CD4-positive, alpha-beta T cell treated with Interleukin-17A for 4 hours (primary cell): ENCODE results near the gene DEPDC1B.
A peak's percentile ranks its signal among the peaks of the same experiment; 100 is the strongest.
"Not testable (repeated sequence)": the region's sequence is repeated elsewhere in the genome, so short reads cannot be mapped to it uniquely, and the experiment has no call there.

ENCODE experiments used
- DNase-seq: peaks from one replicate; pipeline ENCODE4 v3.0.0-alpha.2; 2020; ENCODE audit warnings: mixed read lengths

The DEPDC1B gene

DNA sequence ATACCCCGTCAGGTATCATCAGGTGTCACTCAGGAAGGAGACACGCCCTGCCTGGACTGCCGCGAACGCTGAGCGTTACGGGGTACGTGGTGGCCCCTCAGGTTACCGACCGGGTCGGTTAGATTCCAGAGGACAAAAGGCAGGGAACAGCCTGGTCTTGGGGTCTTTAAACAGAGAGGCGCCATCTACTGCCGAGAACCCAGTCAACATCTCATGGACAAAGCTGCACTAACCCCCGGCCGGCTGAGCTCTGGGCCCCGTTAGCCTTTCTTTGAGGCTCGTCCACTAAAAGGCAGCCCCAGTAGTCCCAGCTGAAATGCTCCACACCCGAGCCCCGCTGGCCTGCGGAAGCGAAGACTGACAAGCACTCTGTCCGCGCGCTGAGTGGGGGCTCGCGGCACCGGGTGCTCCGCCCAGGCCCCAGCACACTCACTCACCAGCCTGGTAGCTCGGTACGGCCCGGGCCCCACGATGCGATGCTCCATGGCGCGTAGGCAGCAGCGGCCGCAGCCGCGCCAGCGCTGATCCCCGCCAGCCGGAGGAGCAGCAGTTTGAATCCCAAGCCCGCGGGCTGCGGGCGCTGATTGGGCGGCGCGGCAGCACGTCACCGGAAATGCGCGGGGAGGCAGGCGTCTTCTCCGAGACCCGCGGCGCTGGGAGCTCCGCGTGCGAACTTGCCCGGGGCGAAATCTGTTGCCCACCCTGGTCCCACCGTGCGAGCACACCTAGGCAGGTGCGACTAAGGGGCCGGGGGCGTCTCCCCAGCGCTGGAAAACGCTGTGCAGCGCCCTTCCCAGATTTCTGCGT lies at the start of gene DEPDC1B:
DEPDC1B (minus strand) TSS at position 558 of the 807 bp plus-strand sequence; CDS start at position 485, 73 bp downstream.
- DNase-seq: peak; percentile 84

DNA sequence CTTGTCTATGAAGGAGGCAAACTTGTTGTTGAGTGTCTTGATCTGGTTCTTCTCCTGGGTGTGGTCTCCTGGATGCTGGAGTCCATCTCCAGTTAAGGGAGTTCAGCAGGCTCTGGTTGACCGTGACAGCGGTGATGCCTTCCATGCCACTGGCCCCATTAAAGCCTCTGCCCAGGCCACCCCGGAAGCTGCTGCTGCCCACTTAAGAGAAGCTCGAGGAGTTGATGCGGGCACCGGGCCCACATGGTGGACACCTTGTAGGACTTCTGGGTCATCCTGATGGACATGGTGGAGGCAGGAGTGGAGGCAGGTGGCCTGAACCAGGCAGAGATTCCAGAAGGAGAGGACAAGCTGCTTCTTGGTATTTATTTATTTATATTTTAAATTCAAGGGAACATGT lies 44.7 kb upstream of the DEPDC1B start:
- DNase-seq: no peak

GRCh38 chr5:60743511-60744314 lies 43.7 kb upstream of the DEPDC1B start:
- no peak for DNase-seq

DNA sequence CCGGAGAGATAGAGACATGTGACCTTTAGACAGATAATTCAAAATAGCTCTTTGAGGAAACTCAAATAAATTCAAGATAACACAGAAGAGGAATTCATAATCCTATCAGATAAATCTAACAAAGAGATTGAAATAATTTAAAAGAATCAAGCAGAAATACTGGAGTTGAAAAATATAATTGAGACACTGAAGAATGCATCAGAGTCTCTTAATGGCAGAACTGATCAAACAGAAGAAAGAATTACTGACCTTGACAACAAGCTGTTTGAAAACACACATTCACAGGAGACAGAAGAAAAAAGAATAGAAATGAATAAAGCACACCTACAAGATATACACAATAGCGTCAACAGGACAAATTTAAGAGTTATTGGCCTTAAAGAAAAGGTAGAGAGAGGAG lies 40.4 kb upstream of the DEPDC1B start:
- no peak for DNase-seq

- no peak for DNase-seq
Observed at GRCh38 chr5:60738933-60739332, 39.0 kb upstream of the DEPDC1B start.

GRCh38 chr5:60738461-60738860 lies 38.5 kb upstream of the DEPDC1B start:
- DNase-seq: no peak

- DNase-seq: not testable (repeated sequence)
Observed at GRCh38 chr5:60730858-60731257, 30.9 kb upstream of the DEPDC1B start.

DNA sequence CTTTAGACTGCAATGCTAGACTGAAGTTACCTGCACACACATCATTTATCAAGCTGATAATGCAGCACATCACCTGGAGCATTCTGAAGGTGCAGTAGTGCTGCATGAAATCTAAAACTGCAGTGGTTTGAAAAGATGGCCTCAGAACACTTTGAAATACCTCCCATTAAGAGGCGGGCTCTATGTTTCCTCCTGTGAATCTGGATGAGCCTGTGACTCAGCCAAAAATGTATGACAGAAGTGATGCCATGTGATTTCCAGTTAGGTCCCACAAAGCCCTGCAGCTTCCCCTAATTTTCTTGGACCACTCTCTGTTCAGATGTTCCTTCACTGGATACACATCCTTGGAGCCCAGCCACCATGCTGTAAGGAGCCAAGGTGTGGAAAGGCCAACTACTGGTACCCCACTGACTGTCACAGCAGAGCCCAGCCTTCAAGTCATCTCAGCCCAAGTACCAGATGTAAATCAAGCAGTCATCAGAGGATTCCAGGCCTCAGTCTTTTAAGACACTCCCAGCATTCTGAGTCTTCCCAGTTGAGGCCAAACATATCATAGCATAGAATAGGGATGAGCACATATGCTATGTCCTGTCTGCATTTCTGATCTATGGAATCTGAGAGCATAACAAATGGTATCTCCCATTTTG lies 27.2 kb upstream of the DEPDC1B start:
- DNase-seq: no peak

- no peak for DNase-seq
Observed at GRCh38 chr5:60724126-60724525, 24.2 kb upstream of the DEPDC1B start.

GRCh38 chr5:60722416-60722815 lies 22.4 kb upstream of the DEPDC1B start:
- no peak for DNase-seq

- no peak for DNase-seq
Observed at GRCh38 chr5:60719329-60719728, 19.4 kb upstream of the DEPDC1B start.

DNA sequence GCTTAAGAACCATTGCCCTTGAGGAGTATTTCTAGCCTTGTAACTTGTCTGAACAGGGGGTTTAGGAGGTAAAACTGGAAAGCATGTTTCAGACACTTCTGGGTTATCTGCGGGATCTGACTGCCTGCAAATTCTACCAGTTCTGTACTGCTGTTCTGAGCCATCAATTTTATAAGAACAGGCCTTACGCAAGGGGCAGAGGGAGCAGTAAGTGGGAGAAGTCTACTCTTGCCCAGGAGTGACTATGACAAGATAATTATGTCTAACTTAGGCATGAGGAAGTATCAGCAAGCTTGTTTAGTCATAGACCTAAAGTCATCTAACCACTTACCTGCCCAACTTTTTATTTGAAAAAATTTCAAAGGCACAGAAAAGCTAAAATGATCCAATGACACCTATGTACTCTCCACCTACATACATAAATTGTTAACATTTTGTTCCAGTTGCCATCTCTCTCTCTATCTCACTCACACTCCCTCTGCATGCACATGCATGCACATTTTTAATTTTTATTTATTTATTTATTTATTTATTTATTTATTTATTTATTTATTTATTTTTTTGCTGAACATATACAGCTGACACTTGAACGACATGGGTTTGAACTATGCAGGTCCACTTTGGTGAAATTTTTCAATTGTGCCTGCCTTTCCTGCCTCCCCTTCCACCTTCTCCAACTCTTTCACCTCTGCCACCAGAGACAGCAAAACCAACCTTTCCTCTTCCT lies 18.4 kb upstream of the DEPDC1B start:
- DNase-seq: no peak

DNA sequence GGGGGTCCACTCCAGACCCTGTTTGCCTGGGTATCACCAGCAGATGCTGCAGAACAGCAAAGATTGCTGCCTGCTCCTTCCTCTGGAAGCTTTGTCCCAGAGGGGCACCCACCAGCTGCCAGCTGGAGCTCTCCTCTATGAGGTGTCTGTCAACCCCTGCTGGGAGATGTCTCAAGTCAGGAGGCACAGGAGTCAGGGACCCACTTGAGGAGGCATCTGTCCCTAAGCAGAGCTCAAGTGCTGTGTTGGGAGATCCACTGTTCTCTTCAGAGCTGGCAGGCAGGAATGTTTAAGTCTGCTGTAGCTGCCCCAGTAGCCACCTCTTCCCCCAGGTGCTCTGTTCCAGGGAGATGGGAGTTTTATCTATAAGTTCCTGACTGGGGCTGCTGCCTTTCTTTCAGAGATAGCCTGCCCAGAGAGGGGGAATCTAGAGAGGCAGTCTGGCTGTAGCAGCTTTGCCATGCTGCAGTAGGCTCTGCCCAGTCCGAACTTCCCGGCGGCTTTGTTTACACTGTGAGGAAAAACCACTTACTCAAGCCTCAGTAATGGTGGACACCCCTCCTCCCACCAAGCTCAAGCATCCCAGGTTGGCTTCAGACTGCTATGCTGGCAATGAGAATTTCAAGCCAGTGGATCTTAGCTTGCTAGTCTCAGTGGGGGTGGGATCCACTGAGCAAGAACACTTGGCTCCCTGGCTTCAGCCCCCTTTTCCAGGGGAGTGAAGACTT lies 15.4 kb upstream of the DEPDC1B start:
- DNase-seq: not testable (repeated sequence)

DNA sequence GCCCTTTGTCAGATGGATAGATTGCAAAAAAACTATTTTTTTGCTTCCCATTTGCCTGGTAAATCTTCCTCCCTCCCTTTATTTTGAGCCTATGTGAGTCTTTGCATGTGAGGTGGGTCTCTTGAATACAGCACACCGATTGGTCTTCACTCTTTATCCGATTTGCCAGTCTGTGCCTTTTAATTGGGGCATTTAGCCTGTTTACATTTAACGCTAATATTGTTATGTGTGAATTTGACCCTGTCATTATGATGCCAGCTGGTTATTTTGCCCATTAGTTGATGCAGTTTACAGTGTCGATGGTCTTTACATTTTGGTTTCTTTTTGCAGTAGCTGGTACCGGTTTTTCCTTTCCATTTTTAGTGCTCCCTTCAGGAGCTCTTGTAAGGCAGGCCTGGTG lies 13.0 kb upstream of the DEPDC1B start:
- no peak for DNase-seq

DNA sequence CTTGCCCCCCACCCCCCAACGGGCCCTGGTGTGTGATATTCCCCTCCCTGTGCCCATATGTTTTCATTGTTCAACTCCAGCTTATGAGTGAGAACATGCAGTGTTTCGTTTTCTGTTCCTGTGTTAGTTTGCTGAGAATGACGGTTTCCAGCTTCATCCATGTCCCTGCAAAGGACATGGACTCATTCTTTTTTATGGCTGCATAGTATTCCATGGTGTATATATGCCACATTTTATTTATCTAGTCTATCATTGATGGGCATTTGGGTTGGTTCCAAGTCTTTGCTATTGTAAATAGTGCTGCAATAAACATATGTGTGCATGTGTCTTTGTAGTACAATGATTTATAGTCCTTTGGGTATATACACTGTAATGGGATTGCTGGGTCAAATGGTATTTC lies 11.9 kb upstream of the DEPDC1B start:
- not testable (repeated sequence) for DNase-seq

DNA sequence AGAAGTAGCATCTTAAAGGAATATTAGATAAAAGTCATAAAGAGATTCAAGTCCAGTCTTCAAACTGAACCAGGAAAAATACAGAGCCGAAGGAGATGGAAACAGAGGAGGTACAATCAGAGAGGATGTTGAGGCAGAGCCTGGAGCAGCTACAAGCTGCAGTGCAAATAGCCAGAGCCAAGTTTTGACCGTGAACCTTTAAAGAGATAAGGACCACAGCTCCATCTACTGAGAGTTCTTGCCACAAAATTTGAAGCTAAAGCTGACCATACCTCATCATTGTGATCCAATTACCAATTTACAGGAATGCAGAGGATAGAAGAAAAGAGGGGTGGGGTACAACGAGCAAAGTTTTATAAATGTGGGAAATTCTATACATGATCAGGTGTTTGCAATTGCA lies 10.4 kb upstream of the DEPDC1B start:
- DNase-seq: no peak

DNA sequence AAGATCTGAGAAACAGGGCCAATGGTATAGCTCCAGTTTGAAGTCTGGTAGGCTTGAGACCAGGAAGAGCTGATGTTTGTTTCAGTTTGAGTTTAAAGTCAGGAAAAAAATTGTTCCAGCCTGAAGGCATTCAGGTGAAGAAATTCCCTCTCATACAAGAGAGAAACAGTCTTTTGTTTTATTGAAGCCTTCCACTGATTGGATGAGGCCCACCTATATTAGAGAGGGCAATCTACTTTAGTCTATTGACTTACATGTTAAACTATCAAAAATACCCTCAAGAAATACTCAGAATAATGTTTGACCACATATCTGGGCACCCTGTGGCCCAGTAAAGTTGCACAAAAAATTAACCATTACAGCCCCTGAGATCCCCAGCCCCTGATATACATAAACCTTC lies 5.2 kb upstream of the DEPDC1B start:
- no peak for DNase-seq

GRCh38 chr5:60703944-60704343 lies 4.0 kb upstream of the DEPDC1B start:
- DNase-seq: no peak

DNA sequence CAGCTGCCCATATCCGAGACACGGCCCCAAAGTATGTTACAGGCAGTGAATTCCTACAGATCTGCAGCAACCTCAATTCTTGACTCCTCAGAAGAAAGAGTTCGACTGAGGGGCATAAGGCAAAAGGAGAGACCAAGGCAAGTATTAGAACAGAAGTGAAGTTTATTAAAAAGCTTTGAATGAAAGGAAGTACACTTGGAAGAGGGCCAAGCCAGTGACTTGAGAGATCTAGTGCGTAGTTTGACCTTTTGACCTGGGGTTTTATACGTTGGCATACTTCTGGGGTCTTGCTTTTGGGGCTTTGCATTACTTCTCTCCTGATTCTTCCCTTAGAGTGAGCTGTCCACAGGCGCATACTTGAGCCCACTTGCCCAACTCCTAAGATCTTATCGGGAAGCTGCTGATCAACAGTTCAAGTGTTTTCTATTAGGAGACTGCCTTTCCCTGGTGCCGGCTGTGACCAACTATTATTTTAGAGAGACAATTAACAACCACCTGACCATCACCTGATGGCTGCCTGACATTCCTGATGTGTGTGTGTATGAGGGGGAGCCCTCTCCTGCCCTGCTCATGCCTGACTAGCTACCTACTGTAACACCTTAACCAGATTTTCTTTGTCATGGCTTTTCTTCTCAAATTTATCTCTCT lies 1.5 kb upstream of the DEPDC1B start:
- DNase-seq: no peak

DNA sequence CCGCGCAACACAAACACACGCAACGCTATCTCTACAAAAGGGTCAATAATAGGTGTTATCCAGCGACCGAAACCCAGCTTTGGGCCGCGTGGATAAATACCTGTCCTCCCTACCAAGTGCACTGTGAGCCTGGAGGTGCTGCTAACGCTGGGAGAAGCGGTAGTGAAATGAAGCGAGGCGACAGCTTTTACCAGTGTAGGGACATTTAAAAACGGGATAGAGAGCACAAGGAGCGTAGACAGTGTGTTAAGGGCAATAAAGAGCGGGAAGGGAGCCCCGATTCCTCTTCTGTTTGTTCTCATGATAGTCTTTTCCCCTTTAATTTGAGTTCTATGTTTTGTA lies 421 bp upstream of the DEPDC1B start:
- no peak for DNase-seq

DNA sequence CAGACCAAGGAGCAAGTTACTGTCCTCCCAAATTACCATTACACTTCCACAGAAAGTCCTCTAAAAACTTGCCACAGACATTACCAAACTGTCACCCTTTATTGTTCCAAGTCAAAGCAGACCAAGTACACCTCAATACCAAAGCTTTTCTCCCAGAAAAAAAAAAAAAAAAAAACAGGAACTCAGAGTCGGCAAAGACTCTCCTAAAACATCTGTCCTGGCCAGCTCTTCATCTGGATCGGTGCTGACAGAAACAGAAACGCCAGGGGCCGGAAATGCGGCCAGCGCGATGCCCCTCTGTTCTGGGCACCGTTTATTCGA lies 718 bp downstream of the DEPDC1B start:
- DNase-seq: no peak

DNA sequence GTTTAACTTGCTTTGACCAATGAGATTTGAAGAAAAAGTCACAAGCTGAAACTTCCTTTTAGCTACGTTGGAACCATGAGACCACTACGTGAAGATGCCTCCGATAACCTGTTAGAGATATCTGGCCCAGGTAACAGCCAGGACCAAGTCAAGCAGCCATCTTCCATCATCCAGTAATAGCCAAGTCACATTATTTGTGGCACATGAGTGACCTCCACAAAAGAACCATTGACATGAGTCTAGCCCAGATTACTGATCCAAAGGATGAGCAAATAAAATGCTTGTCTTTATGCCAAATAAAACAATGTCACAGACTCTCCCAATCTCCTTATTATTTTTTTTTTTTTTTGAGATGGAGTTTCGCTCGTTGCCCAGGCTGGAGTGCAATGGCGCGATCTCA lies 1.6 kb downstream of the DEPDC1B start:
- no peak for DNase-seq
